Measurements from ENCODE around the gene FAM98C. TPM values are rescaled to one million over a fixed set of nuclear protein-coding genes. Genes with fewer than 3 reads are reported as not detected.

FAM98C gene
- total RNA-seq, 4 donors from 2014 or later: 2.1 to 21.1 (median 11.7) TPM

- no peaks in the 10 kb centered on the region for H3K27me3 ChIP-seq
- no peak for DNase-seq
- H3K4me3 ChIP-seq: no peak overlapping the region
- no peak overlapping the region for H3K27ac ChIP-seq
- H3K4me1 ChIP-seq: peaks cover 0 to 19% of the 10 kb centered on the region in 2 donors
- intact Hi-C loops (cut with DNase I; ENCODE audit: low total_unique reads): no loop called here
- no peak for TF ChIP-seq POLR2A (IDR thresholded peaks at IDR 0.05)
- TF ChIP-seq, protein P1, sequence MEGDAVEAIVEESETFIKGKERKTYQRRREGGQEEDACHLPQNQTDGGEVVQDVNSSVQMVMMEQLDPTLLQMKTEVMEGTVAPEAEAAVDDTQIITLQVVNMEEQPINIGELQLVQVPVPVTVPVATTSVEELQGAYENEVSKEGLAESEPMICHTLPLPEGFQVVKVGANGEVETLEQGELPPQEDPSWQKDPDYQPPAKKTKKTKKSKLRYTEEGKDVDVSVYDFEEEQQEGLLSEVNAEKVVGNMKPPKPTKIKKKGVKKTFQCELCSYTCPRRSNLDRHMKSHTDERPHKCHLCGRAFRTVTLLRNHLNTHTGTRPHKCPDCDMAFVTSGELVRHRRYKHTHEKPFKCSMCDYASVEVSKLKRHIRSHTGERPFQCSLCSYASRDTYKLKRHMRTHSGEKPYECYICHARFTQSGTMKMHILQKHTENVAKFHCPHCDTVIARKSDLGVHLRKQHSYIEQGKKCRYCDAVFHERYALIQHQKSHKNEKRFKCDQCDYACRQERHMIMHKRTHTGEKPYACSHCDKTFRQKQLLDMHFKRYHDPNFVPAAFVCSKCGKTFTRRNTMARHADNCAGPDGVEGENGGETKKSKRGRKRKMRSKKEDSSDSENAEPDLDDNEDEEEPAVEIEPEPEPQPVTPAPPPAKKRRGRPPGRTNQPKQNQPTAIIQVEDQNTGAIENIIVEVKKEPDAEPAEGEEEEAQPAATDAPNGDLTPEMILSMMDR (IDR thresholded peaks at IDR 0.05): no peak
- H3K9me3 ChIP-seq: no peaks in the 10 kb centered on the region
- H3K36me3 ChIP-seq: no peaks in the 10 kb centered on the region
These were observed 17.7 kb upstream of the FAM98C start for GRCh38 chr19:38385057-38385803.

DNA sequence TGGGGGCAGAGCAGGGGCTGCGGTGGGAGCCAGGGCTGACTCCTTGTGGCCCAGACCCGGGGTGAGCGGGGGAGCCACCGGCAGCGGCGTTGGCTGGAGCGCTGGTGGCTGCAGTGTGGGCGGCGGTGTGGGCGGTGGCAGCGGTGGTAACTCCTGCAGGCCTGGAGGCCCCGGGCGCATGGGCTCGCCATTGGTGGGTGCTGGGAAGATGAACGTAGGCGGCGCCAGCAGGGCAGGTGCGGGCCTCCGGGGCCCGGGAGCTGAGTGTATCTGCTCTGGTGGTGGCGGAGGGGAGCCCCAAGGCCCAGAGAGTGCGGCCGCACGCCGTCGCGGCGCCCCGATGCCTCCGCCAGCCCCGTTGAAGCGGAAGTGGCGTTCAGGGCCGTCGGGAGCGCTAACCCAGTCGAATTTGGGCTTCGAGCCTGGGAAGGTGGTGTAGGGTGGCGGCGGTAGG, 17.1 kb upstream of the FAM98C start:
- H3K27ac ChIP-seq: no peak overlapping the region
- intact Hi-C loops (cut with DNase I; ENCODE audit: low total_unique reads): no loop called here
- H3K9me3 ChIP-seq: no peaks in the 10 kb centered on the region
- DNase-seq: no peak
- H3K4me3 ChIP-seq: no peak overlapping the region
- no peaks in the 10 kb centered on the region for H3K36me3 ChIP-seq
- H3K27me3 ChIP-seq: no peaks in the 10 kb centered on the region
- peaks cover 0 to 19% of the 10 kb centered on the region in 2 donors for H3K4me1 ChIP-seq
- TF ChIP-seq POLR2A (IDR thresholded peaks at IDR 0.05): no peak
- TF ChIP-seq, protein P1 (IDR thresholded peaks at IDR 0.05): no peak

DNA sequence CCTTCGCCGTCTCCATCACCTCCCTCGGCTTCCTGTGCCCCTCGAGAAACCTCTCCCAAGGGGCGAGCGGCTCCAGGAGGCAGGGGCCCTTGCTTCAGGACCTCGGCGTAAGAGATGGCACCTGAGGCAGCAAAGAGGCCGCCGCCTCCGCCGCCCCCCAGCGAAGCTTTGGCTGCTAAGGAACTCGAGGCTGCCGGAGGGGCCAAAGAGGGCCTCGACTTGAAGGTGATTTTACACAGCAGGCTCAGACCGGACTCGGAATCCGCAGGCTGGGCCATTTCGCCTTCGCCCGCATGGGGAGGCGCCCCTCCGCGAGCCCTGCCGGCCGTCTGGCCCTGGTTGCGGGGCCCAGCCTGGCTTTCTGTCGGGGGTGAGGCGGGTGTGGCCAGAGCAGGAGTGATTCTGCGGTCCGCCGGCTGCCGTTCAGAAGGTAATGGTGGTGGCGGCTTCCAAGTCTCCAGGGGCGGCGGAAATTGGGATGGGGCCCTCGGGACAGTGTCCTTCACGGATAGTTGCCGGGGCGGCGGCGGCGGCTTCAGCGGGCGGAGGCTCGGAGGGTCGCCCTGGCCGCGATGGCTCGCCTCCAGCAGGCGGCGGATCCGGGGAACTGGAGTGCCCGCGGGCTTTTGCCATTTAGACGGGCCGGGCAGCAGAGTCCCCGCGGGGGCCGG, 16.5 kb upstream of the FAM98C start:
- H3K27ac ChIP-seq: no peak overlapping the region
- no peaks in the 10 kb centered on the region for H3K36me3 ChIP-seq
- H3K4me3 ChIP-seq: no peak overlapping the region
- H3K27me3 ChIP-seq: no peaks in the 10 kb centered on the region
- intact Hi-C loops (cut with DNase I; ENCODE audit: low total_unique reads): no loop called here
- no peaks in the 10 kb centered on the region for H3K9me3 ChIP-seq
- no peak for DNase-seq
- TF ChIP-seq, protein P1 (IDR thresholded peaks at IDR 0.05): no peak
- TF ChIP-seq POLR2A (IDR thresholded peaks at IDR 0.05): no peak
- peaks cover 0 to 19% of the 10 kb centered on the region in 2 donors for H3K4me1 ChIP-seq

GRCh38 chr19:38386971-38387549, 15.8 kb upstream of the FAM98C start:
- no peaks in the 10 kb centered on the region for H3K27me3 ChIP-seq
- H3K4me1 ChIP-seq: peaks cover 0 to 19% of the 10 kb centered on the region in 2 donors
- intact Hi-C loops (cut with DNase I; ENCODE audit: low total_unique reads): no loop called here
- TF ChIP-seq POLR2A (IDR thresholded peaks at IDR 0.05): no peak
- TF ChIP-seq, protein P1 (IDR thresholded peaks at IDR 0.05): no peak
- no peaks in the 10 kb centered on the region for H3K9me3 ChIP-seq
- peak overlapping the region; percentile 39 to 46 for H3K4me3 ChIP-seq
- no peaks in the 10 kb centered on the region for H3K36me3 ChIP-seq
- DNase-seq: no peak
- H3K27ac ChIP-seq: peak overlapping the region in 1 of 2 donors; percentile 42
